ENCODE data around the gene UBR1. TPM values are rescaled to one million over a fixed set of nuclear protein-coding genes. Genes with fewer than 3 reads are reported as not detected.

UBR1 gene
- total and polyA plus RNA-seq, 10 of the 15 experiments (the other 5 are each of a cell fraction or from before 2014, with no cell fraction given): 4.5 to 27.5 (median 16.7) TPM

GRCh38 chr15:43091859-43092258 is 14.0 kb downstream of the UBR1 start (continued):
- TF ChIP-seq ETV6 (conservative IDR thresholded peaks at IDR 0.05 in 1 of 2, IDR thresholded peaks at IDR 0.05 in 1 of 2; ENCODE audit: borderline replicate concordance in 1 of 2, low read depth in 1 of 2): no peak
- no peak for TF ChIP-seq SRF (IDR thresholded peaks at IDR 0.05; ENCODE audit: low read depth in 2 of 2, low read length in 2 of 2)
- no peak for TF ChIP-seq ATF3 (IDR thresholded peaks at IDR 0.05; ENCODE audit: borderline replicate concordance, extremely low read depth, low read depth, low read length)
- no peak for TF ChIP-seq MXI1 (IDR thresholded peaks at IDR 0.05; ENCODE audit: low read depth, low read length)
- TF ChIP-seq BMI1 (IDR thresholded peaks at IDR 0.05; ENCODE audit: borderline replicate concordance): no peak
- TF ChIP-seq FOXK2 (IDR thresholded peaks at IDR 0.05): no peak
- no peak for TF ChIP-seq RELB (IDR thresholded peaks at IDR 0.05; ENCODE audit: low read depth)
- TF ChIP-seq ATF7 (IDR thresholded peaks at IDR 0.05; ENCODE audit: low read depth): no peak
- TF ChIP-seq YY1 (IDR thresholded peaks at IDR 0.05; ENCODE audit: low read depth, low read length): no peak
- no peak for TF ChIP-seq MAX (IDR thresholded peaks at IDR 0.05; ENCODE audit: low read depth, low read length)
- TF ChIP-seq EZH2 (IDR thresholded peaks at IDR 0.05; ENCODE audit: borderline replicate concordance, control insufficient read depth, low read depth, low read length): no peak
- no peak for TF ChIP-seq RBBP5 (conservative IDR thresholded peaks at IDR 0.05)
- TF ChIP-seq SUPT20H (IDR thresholded peaks at IDR 0.05; ENCODE audit: borderline replicate concordance, control insufficient read depth, low read depth, low read length): no peak

Measured in GM12878 (cell line).